ENCODE measurements around the gene TNS1.
A peak's percentile ranks its signal among the peaks of the same experiment; 100 is the strongest.

The TNS1 gene

GRCh38 chr2:217955881-217956493 is 46.8 kb downstream of the TNS1 start:
- DNase-seq = no peak

DNA sequence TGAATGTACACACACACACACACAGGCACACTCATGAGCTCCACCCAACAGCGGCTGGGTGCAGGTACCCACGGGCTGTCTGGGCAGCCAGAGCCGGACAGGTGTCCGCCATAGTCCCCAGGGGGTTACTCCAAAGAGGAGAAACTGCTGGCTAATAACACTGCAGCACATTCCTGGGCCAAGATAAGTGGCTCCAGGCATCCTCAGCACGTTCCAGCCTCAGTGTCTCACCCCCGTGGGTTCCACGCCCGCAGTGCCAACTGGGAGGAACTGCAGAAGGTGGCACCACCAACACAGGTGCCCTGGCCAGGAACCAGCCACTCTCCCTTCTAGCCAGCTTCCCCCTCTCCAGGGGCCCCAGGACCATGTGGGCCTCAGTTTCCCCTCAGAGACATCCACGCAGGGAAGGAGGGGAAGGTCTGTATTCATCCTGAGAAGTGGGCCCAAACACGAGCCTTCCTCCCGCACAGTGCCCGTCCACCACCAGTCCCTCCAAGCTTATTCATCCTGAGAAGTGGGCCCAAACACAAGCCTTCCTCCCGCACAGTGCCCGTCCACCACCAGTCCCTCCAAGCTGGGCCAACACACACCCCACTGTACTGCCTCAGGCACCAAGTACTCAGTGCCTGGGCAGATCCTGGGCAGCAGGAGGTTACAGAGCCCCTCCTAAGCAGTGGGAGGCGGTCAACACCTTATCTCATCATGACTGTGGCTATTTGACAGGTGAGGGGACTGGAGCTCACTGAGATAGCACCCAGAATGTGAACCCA is 47.6 kb downstream of the TNS1 start:
- DNase-seq = no peak

GRCh38 chr2:217954469-217954868 is 48.3 kb downstream of the TNS1 start:
- peak; percentile 53 for DNase-seq

- DNase-seq = no peak
Measured at GRCh38 chr2:217954051-217954450, 48.7 kb downstream of the TNS1 start.

DNA sequence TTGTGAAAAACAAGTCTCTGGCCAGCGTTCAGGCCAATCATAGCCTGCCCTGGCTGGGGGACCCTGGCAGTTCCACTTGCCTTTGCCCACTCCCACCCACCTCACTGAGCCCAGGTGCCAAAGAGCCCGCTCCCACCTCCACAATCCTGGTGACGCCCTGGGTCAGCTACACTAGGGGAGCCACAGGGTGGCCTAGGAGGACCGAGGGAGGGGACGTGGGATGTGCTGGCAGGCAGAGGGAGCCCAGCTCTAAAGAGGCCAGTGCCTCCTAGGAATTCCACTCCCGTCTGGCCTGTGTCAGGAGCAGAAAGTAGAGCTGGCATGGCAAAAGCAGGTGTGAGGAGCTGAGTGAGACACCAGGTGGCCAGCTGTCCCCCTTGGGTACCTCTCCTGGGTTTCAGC is 49.3 kb downstream of the TNS1 start:
- no peak for DNase-seq

DNA sequence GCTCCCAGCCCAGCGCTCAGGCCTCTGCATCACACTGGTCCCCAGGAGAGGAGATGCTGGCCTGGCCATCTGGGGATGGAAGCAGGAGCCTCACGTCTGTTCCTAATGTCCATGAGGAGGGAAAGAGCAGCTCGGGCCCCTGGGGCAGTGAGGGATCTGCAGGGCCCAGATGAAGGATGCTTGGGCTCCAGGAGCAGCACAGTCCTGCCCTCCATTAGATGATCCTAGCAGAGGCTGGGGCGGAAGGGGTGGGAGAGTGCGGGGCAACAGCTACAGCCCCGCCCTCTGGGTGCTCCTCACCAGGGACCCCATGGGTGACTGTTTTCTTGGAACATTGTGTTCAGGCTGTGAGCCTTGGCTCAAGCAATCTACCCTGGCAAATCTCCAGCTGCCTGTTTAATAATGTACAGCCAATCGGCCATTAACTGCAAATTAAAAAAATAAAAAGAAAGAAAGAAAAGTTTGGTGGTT is 49.7 kb downstream of the TNS1 start:
- no peak for DNase-seq

- no peak for DNase-seq
Measured at GRCh38 chr2:217952409-217952808, 50.4 kb downstream of the TNS1 start.

DNA sequence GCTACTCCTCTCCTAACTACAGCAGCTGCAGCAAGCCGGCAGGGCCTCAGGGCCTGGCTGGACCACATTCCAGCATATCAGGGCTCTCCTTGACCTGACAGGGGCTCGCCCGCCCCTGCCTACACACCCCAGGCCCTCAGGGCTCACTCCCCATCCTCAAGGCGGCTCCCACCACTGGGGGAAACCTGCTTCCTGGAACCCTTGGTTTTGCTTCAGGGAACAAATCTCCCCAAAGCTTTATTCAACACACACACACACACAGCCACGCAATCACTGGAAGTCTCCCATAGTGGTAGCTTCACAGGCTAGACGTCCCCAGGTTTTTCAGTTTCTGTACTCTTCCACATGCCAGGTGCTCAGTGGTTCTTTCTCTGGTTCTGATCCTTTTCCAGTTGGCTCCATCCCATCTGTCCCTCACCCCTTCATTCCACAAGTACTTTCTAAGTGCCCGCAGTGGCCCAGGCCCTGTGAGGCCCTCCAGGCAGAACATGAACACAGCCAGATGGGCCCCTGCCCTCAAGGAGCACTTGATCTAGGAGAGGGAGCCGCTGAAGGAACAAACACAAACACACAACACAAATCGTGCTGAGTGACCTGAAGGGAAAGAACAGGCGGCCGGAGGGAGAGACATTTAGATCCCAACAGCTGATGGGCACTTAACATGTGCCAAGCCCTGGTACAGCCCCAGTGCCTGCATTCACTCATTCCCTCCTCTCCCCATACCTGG is 51.1 kb downstream of the TNS1 start:
- DNase-seq = no peak

DNA sequence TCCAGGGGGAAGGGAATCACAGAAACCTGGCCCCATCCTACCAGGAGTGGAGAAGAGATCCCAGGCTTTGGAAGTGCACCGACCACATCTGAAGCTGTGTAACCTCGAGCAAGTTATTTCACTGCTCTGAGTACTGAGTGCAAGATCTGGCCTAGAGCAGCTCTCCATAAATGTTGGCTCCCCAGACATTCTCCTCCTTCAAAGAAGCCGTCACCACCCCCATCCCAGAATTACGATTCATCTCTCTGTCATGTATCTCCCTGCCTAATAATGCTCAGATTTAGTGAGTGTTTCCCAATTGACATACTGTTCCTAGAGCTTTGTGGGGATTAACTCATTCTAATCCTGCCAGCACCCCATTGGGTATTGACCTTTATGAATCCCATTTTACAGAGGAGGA is 51.7 kb downstream of the TNS1 start:
- no peak for DNase-seq

DNA sequence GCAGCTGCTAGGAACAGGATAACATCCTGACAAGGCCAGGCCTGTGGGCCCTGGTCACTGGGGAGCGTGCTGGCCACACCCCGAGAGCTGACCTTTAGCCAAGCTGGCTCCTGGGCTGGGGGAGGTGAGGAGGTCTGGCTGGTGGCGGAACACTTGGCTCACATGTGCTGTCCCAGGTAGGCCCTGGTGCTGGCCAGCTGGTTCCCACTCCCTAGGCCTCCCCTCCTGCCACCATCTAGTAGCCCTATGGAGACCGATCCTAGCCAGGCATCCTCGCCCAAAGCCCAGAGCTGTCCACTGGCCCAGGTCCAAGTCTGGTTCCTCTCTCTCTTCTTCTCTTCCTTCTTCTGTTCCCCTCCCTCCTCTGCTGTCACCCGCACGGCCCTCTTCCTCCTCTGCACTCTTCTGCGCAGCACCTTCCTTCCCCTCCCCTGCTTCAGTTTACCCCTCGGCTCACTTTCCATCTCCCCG is 52.4 kb downstream of the TNS1 start:
- DNase-seq = no peak

DNA sequence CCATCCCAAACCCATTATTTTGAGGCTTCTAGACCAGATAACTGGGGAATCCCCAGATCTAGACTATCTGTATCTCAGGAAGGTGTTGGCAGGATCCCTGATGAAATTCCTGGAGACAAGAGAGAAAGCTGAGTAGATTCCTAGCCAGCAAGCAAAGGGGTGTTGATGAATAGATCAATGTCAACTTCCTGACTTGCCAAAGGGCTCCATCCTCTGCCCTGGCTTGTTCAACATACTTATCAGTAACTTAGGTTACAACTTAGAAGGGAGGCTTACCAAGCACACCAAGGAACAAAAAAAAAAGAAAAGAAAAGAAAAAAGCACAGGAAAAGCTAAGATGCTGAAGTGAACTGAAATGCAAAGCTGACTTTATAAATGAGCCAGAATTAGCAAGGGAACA is 53.3 kb downstream of the TNS1 start:
- DNase-seq = no peak

DNA sequence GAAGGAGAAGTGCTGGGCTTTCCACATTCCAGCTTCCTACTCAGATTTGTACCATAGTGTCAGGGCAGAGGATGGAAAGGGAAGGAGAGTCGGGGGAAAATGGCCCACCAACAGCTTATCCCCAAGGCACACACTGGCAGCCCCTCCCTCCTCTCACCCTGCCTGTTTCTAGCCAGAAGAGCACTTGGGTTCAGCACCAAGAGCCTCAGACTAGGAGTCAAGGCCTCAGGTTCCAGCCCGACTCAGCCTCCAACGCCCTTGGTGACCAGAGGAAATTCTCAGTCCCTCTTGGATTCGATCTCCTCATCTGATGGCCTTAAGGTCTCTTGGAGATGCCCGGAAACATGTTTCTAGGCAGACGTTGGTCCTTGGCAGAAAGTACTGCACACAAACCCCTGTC is 53.9 kb downstream of the TNS1 start:
- no peak for DNase-seq

DNA sequence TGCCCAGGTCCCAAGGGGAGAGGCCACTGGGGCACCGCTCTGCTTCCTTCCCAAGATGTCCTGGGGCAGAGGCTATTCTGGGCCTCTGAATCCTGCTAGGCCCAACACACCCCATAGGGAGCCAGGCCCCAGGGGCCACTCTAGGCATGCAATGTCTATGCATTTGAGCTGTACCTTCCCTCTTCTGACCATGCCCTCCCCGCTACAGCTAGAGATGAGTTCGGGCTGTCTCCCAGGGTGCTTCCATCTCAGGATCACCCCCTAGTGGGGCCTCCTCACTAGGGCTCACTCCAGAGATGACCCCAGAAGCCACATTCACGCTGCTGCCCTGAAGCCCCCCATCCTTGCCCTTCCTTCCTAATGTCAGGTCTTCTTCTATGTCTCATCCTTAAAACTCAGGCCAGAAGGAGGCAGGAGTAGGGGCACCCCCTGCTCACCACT is 54.4 kb downstream of the TNS1 start:
- no peak for DNase-seq

- DNase-seq = no peak
Measured at GRCh38 chr2:217947383-217948350, 55.1 kb downstream of the TNS1 start.

DNA sequence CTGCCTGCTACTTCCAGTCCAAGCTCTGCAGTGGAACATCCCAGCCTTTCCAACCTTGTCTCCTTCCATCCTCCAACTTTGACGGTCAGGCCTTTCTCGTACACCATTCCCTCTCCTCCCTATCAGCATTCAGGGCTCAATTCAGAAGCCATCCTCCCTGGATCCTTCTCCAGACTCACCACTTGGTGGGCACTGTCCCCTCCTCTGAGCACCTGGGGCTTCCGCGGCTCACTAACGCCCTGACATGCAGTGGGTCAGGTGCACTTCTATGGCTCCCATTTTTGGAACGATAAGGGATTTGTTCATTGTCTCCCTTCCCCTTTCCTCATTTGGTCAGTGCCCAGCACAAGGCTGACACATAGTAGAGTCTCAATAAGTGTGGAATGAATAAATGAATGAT is 56.7 kb downstream of the TNS1 start:
- DNase-seq = no peak

GRCh38 chr2:217945530-217945929 is 57.3 kb downstream of the TNS1 start:
- no peak for DNase-seq

DNA sequence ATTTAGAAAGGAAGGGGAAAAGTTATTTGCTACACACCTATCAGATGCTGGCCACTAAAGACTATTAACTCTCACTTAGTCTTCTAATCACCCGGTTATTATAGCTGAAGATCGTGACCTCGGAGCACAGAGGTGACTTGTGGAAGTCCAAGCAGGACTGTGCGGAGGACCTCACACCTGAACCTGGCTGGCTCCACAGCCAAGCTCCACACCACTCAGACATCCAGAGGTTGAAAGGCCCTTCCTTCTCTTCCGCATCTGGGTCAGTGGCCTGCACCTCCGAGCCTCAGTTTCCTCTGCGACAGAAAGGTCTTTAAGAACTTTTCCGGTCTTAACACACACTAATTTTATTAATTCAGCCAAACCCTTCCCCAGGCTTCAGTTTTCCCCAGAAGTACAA is 57.9 kb downstream of the TNS1 start:
- DNase-seq = no peak

GRCh38 chr2:217944366-217944765 is 58.4 kb downstream of the TNS1 start:
- DNase-seq = no peak

DNA sequence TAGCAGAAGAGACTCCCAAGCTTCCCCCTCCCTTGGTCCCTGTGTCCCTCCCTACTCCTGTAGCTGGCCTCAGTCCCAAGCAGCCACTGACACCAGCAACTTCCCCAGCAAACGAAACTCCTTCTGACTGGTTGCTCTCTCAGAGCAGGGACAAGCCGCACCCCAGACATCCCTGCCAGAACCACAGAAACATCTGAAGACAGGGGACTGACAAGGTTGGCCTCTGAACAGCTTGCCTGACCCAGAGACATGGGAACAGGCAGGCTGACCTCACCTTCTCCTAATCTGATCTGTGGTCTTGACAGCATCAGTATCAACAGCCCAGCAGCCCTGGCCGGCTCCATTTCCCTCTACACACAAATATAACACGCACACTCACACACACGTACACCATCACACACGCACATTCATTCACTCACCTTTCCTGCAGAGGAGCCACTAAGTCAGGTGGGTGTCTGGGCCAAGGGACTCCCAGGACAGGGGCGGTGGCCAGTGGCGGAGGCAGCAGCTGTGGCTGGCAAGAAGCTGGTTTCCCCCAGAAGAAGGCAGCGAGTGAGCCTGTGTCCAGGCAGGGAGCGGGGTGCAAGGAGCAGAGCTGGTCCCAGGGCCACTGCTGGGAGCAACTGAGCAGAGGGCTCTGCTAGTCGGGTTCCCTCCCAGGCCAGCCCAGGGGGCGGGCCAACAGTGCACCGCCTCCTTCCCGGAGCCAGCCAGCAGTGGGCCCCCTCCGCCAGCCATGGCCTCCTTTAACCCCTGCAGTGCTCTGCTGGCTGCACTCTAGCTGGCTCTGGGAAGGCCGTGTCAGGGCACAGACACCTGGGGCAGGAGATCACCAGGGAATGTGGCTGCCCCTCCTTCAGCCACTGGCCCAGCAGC is 59.1 kb downstream of the TNS1 start:
- DNase-seq = peak; percentile 44

DNA sequence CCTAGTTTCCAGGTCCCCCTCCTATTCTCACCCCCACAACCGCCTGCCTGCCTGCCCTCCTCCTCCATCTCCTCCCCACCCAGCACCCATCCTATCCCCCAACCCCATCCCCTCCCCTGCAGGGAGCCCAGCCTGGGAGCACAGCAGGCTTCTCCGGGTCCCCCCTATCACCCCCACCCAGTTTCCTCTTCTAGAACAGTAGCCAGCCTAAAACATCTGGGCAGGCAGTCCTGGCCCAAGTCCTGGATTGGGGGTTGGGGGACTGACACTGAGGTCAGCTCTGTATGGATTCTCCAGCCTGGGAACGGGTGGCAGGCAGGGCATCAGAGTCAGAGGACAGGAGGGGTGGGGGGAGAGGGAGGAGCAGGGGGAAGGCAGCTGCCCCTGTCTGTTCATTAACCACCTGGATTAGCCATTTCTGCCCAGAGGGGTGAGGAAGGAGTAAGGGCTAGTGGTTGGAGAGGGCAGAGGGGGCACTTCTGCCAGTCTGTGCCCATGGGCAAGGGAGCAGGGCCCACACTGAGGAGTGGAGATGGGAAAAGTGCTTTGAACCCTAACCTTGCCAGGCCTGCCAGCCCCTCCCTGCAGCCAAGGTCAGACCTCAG is 60.0 kb downstream of the TNS1 start:
- DNase-seq = no peak
